OCI-LY7 (cell line): Measurements from ENCODE around the gene BICDL1. TPM values are rescaled to one million over a fixed set of nuclear protein-coding genes. Genes with fewer than 3 reads are reported as not detected.

ENCODE experiments used
- BruUV-seq: library from RNA; stranded (reverse); fragments of 400-500 nt; replicated peaks from 2 replicates; lab custom pipeline; 2021; lab: Mats Ljungman, UMichigan
- CTCF ChIA-PET: fragments of 300-600 bp; sonication (Branson Sonifier 250); formaldehyde crosslinking; loops from one replicate; lab custom pipeline; 2022; ENCODE audit warnings: antibody characterized with exemption; ENCODE audit not compliant: unreplicated experiment; lab: Charles Lee
- POLR2A ChIA-PET: fragments of 300-600 bp; sonication (Branson Sonifier 250); formaldehyde crosslinking; loops from one replicate; lab custom pipeline; 2022; ENCODE audit warnings: antibody characterized with exemption; lab: Charles Lee
- DNase-seq: peaks from one replicate; pipeline ENCODE4 v3.0.0-alpha.2; 2015; ENCODE audit warnings: low spot score
- H2AFZ ChIP-seq: fragments of 200-600 bp; sonication (generic), shearing (Covaris generic); 2 replicates; pipeline ENCODE4 v1.6.1; 2014; ENCODE audit warnings: mild to moderate bottlenecking, antibody characterized with exemption, low read length, moderate library complexity
- H3K27ac ChIP-seq: fragments of 200-600 bp; sonication (generic); 2 replicates; pipeline ENCODE4 v1.5.1; 2014; ENCODE audit warnings: mixed run types, low read depth, mild to moderate bottlenecking, moderate library complexity, low read length, inconsistent platforms; ENCODE audit not compliant: poor library complexity, severe bottlenecking
- H3K36me3 ChIP-seq: fragments of 200-600 bp; sonication (generic); 2 replicates; pipeline ENCODE4 v1.6.1; 2014; ENCODE audit warnings: mild to moderate bottlenecking, antibody characterized with exemption, low read length, moderate library complexity, mixed read lengths; ENCODE audit not compliant: insufficient read depth
- H3K4me1 ChIP-seq: fragments of 200-600 bp; sonication (generic); 2 replicates; pipeline ENCODE4 v1.5.1; 2014; ENCODE audit warnings: mild to moderate bottlenecking, low read length; ENCODE audit not compliant: insufficient read depth, poor library complexity, severe bottlenecking
- H3K4me2 ChIP-seq: fragments of 200-600 bp; sonication (generic); 2 replicates; pipeline ENCODE4 v1.6.1; 2014; ENCODE audit warnings: mild to moderate bottlenecking, low read length
- H3K4me3 ChIP-seq: fragments of 200-600 bp; sonication (generic); 2 replicates; pipeline ENCODE4 v1.5.1; 2014; ENCODE audit warnings: mild to moderate bottlenecking, low read depth, low read length; ENCODE audit not compliant: poor library complexity, severe bottlenecking
- H3K79me2 ChIP-seq: fragments of 200-600 bp; sonication (generic); 2 replicates; pipeline ENCODE4 v1.6.1; 2016; ENCODE audit warnings: low read depth, mild to moderate bottlenecking, low read length, moderate library complexity, mixed read lengths; ENCODE audit not compliant: insufficient read depth
- H3K9me2 ChIP-seq: fragments of 200-600 bp; sonication (generic); 2 replicates; pipeline ENCODE4 v1.6.1; 2016; ENCODE audit warnings: mild to moderate bottlenecking, low read length, mixed read lengths; ENCODE audit not compliant: insufficient read depth
- H3K9me3 ChIP-seq: fragments of 200-600 bp; sonication (generic); 2 replicates; pipeline ENCODE4 v1.6.1; 2014; ENCODE audit warnings: mild to moderate bottlenecking, mixed run types, low read length, mixed read lengths
- H4K20me1 ChIP-seq: fragments of 200-600 bp; sonication (generic); 2 replicates; pipeline ENCODE4 v1.6.1; 2014; ENCODE audit warnings: mild to moderate bottlenecking, antibody characterized with exemption, low read length, moderate library complexity, mixed read lengths; ENCODE audit not compliant: insufficient read depth
- CTCF ChIP-seq: fragments of 200-600 bp; sonication (generic); conservative IDR thresholded peaks from 2 replicates; pipeline ENCODE4 v1.5.1; 2014; ENCODE audit warnings: mild to moderate bottlenecking, antibody characterized with exemption, low read length, moderate library complexity, mixed read lengths
- EZH2phosphoT487 ChIP-seq: fragments of 200-600 bp; sonication (generic); IDR thresholded peaks from 2 replicates; pipeline ENCODE4 v1.6.1; 2018; ENCODE audit warnings: low read depth, borderline replicate concordance, mild to moderate bottlenecking, mixed run types, antibody characterized with exemption, low read length, moderate library complexity, mixed read lengths
- intact Hi-C: fragments of 100-400 bp; cut with micrococcal nuclease; formaldehyde crosslinking; loops from one replicate; pipeline ENCODE4 v1.10.0; 2022; ENCODE audit not compliant: unreplicated experiment
- total RNA-seq, 2 experiments: library from RNA; depleted of rRNA in 1 of 2; stranded (reverse); fragments of >200 nt in 1 of 2; shearing (Covaris generic) in 1 of 2; gene quantifications; 2 replicates each; pipeline ENCODE4 v1.2.3, GENCODE V29; 2014 to 2022

BICDL1 gene
- total RNA-seq, 2 experiments from 2014 or later, result 6.5 to 22.6 TPM

GRCh38 chr12:120006258-120006975, 17.4 kb downstream of the BICDL1 start:
- H3K27ac ChIP-seq, result no peak overlapping the region
- no peak overlapping the region for H2AFZ ChIP-seq
- POLR2A ChIA-PET, result interaction anchor here (0.6 to 1.3 kb wide), 3 partner anchors 43 to 106 kb away, joined by 3 to 4 read pairs (median 3); no protein-coding TSS in a partner anchor
- peaks cover 43% of the 10 kb centered on the region for H3K36me3 ChIP-seq
- no peak for DNase-seq
- BruUV-seq, result no TSS peak
- peaks cover 15% of the 10 kb centered on the region for H3K4me1 ChIP-seq
- intact Hi-C loops, result no loop called here
- H4K20me1 ChIP-seq, result no peaks in the 10 kb centered on the region
- TF ChIP-seq CTCF (no peak), EZH2phosphoT487 (no peak)
- peak overlapping the region; percentile 45; the same call in 1 of the 2 replicates for H3K4me2 ChIP-seq
- H3K4me3 ChIP-seq, result no peak overlapping the region
- CTCF ChIA-PET, result no interaction called here
- no peaks in the 10 kb centered on the region for H3K9me2 ChIP-seq
- H3K9me3 ChIP-seq, result no peaks in the 10 kb centered on the region
- H3K79me2 ChIP-seq, result no peaks in the 10 kb centered on the region

- no peaks in the 10 kb centered on the region for H3K9me2 ChIP-seq
- intact Hi-C loops, result no loop called here
- H3K4me1 ChIP-seq, result peaks cover 15% of the 10 kb centered on the region
- peak overlapping the region; percentile 42; the same call in 1 of the 2 replicates for H2AFZ ChIP-seq
- no peaks in the 10 kb centered on the region for H3K79me2 ChIP-seq
- peak; percentile 48 for DNase-seq
- H3K36me3 ChIP-seq, result peaks cover 34% of the 10 kb centered on the region
- no TSS peak for BruUV-seq
- peak overlapping the region; percentile 45 for H3K27ac ChIP-seq
- ChIA-PET POLR2A (interaction anchor here (0.6 to 1.3 kb wide), 9 partner anchors 25 to 465 kb away, joined by 3 to 8 read pairs (median 4); no protein-coding TSS in a partner anchor), CTCF (interaction anchor here (0.5 kb wide), 2 partner anchors 66 to 105 kb away, joined by 3 to 4 read pairs; no protein-coding TSS in a partner anchor)
- TF ChIP-seq EZH2phosphoT487 (no peak), CTCF (no peak)
- H3K9me3 ChIP-seq, result no peaks in the 10 kb centered on the region
- H3K4me3 ChIP-seq, result no peak overlapping the region
- no peaks in the 10 kb centered on the region for H4K20me1 ChIP-seq
- H3K4me2 ChIP-seq, result peak overlapping the region; percentile 45
These were observed 18.2 kb downstream of the BICDL1 start for GRCh38 chr12:120007272-120007671.
